HL-60 (cell line): ENCODE results near the gene MRPL2.
A peak's percentile ranks its signal among the peaks of the same experiment; 100 is the strongest.

Source experiments
- DNase-seq, 2 experiments: peaks; one replicate each; pipeline ENCODE4 v3.0.0-alpha.2; 2010 to 2020; ENCODE audit warnings: low read depth in 1 of 2, low spot score in 1 of 2
- H3K27ac ChIP-seq: fragments of 250-450 bp; sonication (Bioruptor Pico); replicated peaks from 2 replicates; pipeline ENCODE4 v1.5.1; 2020; ENCODE audit warnings: mild to moderate bottlenecking, moderate library complexity
- H3K27me3 ChIP-seq: fragments of 250-450 bp; sonication (Bioruptor Pico); 2 replicates; pipeline ENCODE4 v1.5.1; 2021; ENCODE audit warnings: mild to moderate bottlenecking, moderate library complexity; ENCODE audit not compliant: insufficient read depth, poor library complexity, severe bottlenecking
- H3K4me3 ChIP-seq: replicated peaks from 2 replicates; pipeline ENCODE4 v1.5.1; 2011; ENCODE audit warnings: mild to moderate bottlenecking, control low read depth, low read length; ENCODE audit not compliant: insufficient read depth
- GABPA ChIP-seq: IDR thresholded peaks from 2 replicates; pipeline ENCODE4 v1.6.1; 2012; ENCODE audit warnings: low read depth
- POLR2AphosphoS5 ChIP-seq: IDR thresholded peaks from 2 replicates; pipeline ENCODE4 v1.6.1; 2012; ENCODE audit warnings: low read depth
- SPI1 ChIP-seq: IDR thresholded peaks from 2 replicates; pipeline ENCODE4 v1.6.1; 2012; ENCODE audit warnings: low read depth, mild to moderate bottlenecking, borderline replicate concordance
- long read RNA-seq: library from polyadenylated mRNA; unstranded; transcript quantifications from one replicate; pipeline ENCODE4 v2.0.0, GENCODE V29; 2020
- TF ChIP-seq, protein P1 (sequence below): IDR thresholded peaks from 2 replicates; pipeline ENCODE4 v1.6.1; 2012; ENCODE audit warnings: low read depth; ENCODE audit not compliant: insufficient replicate concordance
- TF ChIP-seq, protein P2 (sequence below): IDR thresholded peaks from one replicate; pipeline ENCODE4 v1.5.1; 2011; ENCODE audit warnings: low read length, control low read depth, inconsistent platforms; ENCODE audit not compliant: insufficient read depth

The MRPL2 gene
- long read RNA-seq, transcript MRPL2-201 (6 exons, 899 nt) = minor isoform, 11 of 124 reads
- long read RNA-seq, transcript MRPL2-202 (7 exons, 1,588 nt) = major isoform, 108 of 124 reads
- long read RNA-seq, partial matches to known transcripts = 0 of 124 reads
- long read RNA-seq, other reads (novel, unspliced or antisense) = 3 of 124 reads

GRCh38 chr6:43059168-43060033 is at the start of gene MRPL2, which contains the start of gene KLC4:
Gene MRPL2, minus strand, starts transcription at chr6:43059434. Its CDS starts 53 bp downstream, at chr6:43059381.
Gene KLC4, plus strand, starts transcription at chr6:43059631. Its CDS starts 1,705 bp downstream, at chr6:43061336.
- Histone ChIP-seq H3K27me3 (no peaks in the 10 kb centered on the region), H3K4me3 (peak within 1 kb of the TSS; percentile 99), H3K27ac (peak within 1 kb of the TSS; percentile 86)
- peak; percentile 96 to 99 for DNase-seq
- TF ChIP-seq POLR2AphosphoS5 = peak; percentile 89
- no peak for TF ChIP-seq GABPA

GRCh38 chr6:43107344-43108062 is 48.3 kb upstream of the MRPL2 start:
- no peaks in the 10 kb centered on the region for H3K27me3 ChIP-seq
- DNase-seq = no peak
- no peak overlapping the region for H3K4me3 ChIP-seq
- no peak overlapping the region for H3K27ac ChIP-seq
- TF ChIP-seq SPI1 = no peak
- TF ChIP-seq, protein P1, sequence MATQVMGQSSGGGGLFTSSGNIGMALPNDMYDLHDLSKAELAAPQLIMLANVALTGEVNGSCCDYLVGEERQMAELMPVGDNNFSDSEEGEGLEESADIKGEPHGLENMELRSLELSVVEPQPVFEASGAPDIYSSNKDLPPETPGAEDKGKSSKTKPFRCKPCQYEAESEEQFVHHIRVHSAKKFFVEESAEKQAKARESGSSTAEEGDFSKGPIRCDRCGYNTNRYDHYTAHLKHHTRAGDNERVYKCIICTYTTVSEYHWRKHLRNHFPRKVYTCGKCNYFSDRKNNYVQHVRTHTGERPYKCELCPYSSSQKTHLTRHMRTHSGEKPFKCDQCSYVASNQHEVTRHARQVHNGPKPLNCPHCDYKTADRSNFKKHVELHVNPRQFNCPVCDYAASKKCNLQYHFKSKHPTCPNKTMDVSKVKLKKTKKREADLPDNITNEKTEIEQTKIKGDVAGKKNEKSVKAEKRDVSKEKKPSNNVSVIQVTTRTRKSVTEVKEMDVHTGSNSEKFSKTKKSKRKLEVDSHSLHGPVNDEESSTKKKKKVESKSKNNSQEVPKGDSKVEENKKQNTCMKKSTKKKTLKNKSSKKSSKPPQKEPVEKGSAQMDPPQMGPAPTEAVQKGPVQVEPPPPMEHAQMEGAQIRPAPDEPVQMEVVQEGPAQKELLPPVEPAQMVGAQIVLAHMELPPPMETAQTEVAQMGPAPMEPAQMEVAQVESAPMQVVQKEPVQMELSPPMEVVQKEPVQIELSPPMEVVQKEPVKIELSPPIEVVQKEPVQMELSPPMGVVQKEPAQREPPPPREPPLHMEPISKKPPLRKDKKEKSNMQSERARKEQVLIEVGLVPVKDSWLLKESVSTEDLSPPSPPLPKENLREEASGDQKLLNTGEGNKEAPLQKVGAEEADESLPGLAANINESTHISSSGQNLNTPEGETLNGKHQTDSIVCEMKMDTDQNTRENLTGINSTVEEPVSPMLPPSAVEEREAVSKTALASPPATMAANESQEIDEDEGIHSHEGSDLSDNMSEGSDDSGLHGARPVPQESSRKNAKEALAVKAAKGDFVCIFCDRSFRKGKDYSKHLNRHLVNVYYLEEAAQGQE = no peak
- TF ChIP-seq, protein P2, sequence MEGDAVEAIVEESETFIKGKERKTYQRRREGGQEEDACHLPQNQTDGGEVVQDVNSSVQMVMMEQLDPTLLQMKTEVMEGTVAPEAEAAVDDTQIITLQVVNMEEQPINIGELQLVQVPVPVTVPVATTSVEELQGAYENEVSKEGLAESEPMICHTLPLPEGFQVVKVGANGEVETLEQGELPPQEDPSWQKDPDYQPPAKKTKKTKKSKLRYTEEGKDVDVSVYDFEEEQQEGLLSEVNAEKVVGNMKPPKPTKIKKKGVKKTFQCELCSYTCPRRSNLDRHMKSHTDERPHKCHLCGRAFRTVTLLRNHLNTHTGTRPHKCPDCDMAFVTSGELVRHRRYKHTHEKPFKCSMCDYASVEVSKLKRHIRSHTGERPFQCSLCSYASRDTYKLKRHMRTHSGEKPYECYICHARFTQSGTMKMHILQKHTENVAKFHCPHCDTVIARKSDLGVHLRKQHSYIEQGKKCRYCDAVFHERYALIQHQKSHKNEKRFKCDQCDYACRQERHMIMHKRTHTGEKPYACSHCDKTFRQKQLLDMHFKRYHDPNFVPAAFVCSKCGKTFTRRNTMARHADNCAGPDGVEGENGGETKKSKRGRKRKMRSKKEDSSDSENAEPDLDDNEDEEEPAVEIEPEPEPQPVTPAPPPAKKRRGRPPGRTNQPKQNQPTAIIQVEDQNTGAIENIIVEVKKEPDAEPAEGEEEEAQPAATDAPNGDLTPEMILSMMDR = no peak
- TF ChIP-seq GABPA = no peak
- TF ChIP-seq POLR2AphosphoS5 = no peak

GRCh38 chr6:43105538-43106222 is 46.4 kb upstream of the MRPL2 start:
- Histone ChIP-seq H3K27ac (no peak overlapping the region), H3K27me3 (no peaks in the 10 kb centered on the region), H3K4me3 (no peak overlapping the region)
- TF ChIP-seq, protein P1 = no peak
- TF ChIP-seq, protein P2 = no peak
- no peak for TF ChIP-seq SPI1
- no peak for TF ChIP-seq POLR2AphosphoS5
- TF ChIP-seq GABPA = no peak
- no peak for DNase-seq
